Neural cell (in vitro differentiated cells): ENCODE results near the gene SSR2.

Experiments
- EP300 ChIP-seq: fragments of 450-650 bp; conservative IDR thresholded peaks from 2 replicates; pipeline ENCODE4 v1.6.1; 2014; ENCODE audit warnings: antibody characterized with exemption, mild to moderate bottlenecking, moderate library complexity; ENCODE audit not compliant: poor library complexity, severe bottlenecking
- EZH2 ChIP-seq: fragments of 200-600, 300-800 bp; shearing (Covaris generic), sonication (generic); IDR thresholded peaks from 2 replicates; pipeline ENCODE4 v1.6.1; 2014; ENCODE audit warnings: antibody characterized with exemption, low read length, borderline replicate concordance, mild to moderate bottlenecking; ENCODE audit not compliant: insufficient read depth, poor library complexity, severe bottlenecking
- MXI1 ChIP-seq: fragments of 450-650 bp; conservative IDR thresholded peaks from 2 replicates; pipeline ENCODE4 v1.6.1; 2014; ENCODE audit warnings: antibody characterized with exemption, mild to moderate bottlenecking; ENCODE audit not compliant: poor library complexity, severe bottlenecking
- POLR2AphosphoS5 ChIP-seq: IDR thresholded peaks from 2 replicates; pipeline ENCODE4 v1.6.1; 2012
- RAD21 ChIP-seq: fragments of 450-650 bp; conservative IDR thresholded peaks from 2 replicates; pipeline ENCODE4 v1.6.1; 2014; ENCODE audit warnings: antibody characterized with exemption, mild to moderate bottlenecking, moderate library complexity
- SMC3 ChIP-seq: fragments of 450-650 bp; conservative IDR thresholded peaks from 2 replicates; pipeline ENCODE4 v1.6.1; 2014; ENCODE audit warnings: antibody characterized with exemption, mild to moderate bottlenecking, moderate library complexity; ENCODE audit not compliant: poor library complexity
- TAF1 ChIP-seq: IDR thresholded peaks from 2 replicates; pipeline ENCODE4 v1.6.1; 2012; ENCODE audit warnings: low read depth
- TF ChIP-seq, protein P1 (sequence below): fragments of 450-650 bp; IDR thresholded peaks from 2 replicates; pipeline ENCODE4 v1.5.1; 2014; ENCODE audit warnings: antibody characterized with exemption, mild to moderate bottlenecking, moderate library complexity; ENCODE audit not compliant: poor library complexity, severe bottlenecking
- TF ChIP-seq, protein P2 (sequence below): IDR thresholded peaks from 2 replicates; pipeline ENCODE4 v1.6.1; 2012; ENCODE audit warnings: borderline replicate concordance

DNA sequence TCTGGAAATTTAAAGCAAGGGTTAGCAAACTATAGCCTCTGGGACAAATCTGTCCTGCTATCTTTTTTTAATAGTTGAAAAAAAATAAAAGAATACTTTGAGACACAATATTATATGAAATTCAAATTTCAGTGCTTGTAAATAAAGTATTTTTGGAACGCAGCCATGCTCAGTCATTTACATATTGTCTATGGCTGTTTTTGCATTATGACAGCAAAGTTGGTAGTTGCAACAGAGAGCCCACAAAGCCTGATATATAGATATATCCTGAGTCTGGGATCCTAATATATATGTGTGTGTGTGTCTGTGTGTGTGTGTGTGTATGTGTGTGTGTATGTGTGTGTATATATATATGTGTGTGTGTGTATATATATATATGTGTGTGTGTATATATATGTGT is 20.8 kb downstream of the SSR2 start:
- TF ChIP-seq, protein P1, sequence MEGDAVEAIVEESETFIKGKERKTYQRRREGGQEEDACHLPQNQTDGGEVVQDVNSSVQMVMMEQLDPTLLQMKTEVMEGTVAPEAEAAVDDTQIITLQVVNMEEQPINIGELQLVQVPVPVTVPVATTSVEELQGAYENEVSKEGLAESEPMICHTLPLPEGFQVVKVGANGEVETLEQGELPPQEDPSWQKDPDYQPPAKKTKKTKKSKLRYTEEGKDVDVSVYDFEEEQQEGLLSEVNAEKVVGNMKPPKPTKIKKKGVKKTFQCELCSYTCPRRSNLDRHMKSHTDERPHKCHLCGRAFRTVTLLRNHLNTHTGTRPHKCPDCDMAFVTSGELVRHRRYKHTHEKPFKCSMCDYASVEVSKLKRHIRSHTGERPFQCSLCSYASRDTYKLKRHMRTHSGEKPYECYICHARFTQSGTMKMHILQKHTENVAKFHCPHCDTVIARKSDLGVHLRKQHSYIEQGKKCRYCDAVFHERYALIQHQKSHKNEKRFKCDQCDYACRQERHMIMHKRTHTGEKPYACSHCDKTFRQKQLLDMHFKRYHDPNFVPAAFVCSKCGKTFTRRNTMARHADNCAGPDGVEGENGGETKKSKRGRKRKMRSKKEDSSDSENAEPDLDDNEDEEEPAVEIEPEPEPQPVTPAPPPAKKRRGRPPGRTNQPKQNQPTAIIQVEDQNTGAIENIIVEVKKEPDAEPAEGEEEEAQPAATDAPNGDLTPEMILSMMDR, result no peak
- TF ChIP-seq, protein P2, sequence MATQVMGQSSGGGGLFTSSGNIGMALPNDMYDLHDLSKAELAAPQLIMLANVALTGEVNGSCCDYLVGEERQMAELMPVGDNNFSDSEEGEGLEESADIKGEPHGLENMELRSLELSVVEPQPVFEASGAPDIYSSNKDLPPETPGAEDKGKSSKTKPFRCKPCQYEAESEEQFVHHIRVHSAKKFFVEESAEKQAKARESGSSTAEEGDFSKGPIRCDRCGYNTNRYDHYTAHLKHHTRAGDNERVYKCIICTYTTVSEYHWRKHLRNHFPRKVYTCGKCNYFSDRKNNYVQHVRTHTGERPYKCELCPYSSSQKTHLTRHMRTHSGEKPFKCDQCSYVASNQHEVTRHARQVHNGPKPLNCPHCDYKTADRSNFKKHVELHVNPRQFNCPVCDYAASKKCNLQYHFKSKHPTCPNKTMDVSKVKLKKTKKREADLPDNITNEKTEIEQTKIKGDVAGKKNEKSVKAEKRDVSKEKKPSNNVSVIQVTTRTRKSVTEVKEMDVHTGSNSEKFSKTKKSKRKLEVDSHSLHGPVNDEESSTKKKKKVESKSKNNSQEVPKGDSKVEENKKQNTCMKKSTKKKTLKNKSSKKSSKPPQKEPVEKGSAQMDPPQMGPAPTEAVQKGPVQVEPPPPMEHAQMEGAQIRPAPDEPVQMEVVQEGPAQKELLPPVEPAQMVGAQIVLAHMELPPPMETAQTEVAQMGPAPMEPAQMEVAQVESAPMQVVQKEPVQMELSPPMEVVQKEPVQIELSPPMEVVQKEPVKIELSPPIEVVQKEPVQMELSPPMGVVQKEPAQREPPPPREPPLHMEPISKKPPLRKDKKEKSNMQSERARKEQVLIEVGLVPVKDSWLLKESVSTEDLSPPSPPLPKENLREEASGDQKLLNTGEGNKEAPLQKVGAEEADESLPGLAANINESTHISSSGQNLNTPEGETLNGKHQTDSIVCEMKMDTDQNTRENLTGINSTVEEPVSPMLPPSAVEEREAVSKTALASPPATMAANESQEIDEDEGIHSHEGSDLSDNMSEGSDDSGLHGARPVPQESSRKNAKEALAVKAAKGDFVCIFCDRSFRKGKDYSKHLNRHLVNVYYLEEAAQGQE, result no peak
- TF ChIP-seq POLR2AphosphoS5 (no peak), MXI1 (no peak), SMC3 (no peak), EZH2 (no peak), RAD21 (no peak), EP300 (no peak), TAF1 (no peak)
